Hepatocyte (in vitro differentiated cells): Measurements from ENCODE around the gene BEST1. TPM values are rescaled to one million over a fixed set of nuclear protein-coding genes. Genes with fewer than 3 reads are reported as not detected.

Experiments
- DNase-seq: peaks from one replicate; pipeline ENCODE4 v3.0.0-alpha.2; 2016; ENCODE audit warnings: low spot score
- H2AFZ ChIP-seq: fragments of 200-600 bp; sonication (generic); 2 replicates; pipeline ENCODE4 v1.6.0; 2016; ENCODE audit warnings: antibody characterized with exemption, mild to moderate bottlenecking
- H3K27ac ChIP-seq: fragments of 200-600 bp; sonication (generic); 2 replicates; pipeline ENCODE4 v1.5.1; 2016; ENCODE audit warnings: mild to moderate bottlenecking
- H3K27me3 ChIP-seq: fragments of 200-600 bp; sonication (generic); 2 replicates; pipeline ENCODE4 v1.6.1; 2016
- H3K36me3 ChIP-seq: fragments of 200-600 bp; sonication (generic); replicated peaks from 2 replicates; pipeline ENCODE4 v1.5.1; 2016; ENCODE audit warnings: low read depth; ENCODE audit not compliant: insufficient read depth
- H3K4me1 ChIP-seq: fragments of 200-600 bp; sonication (generic); 2 replicates; pipeline ENCODE4 v1.5.1; 2016; ENCODE audit warnings: mild to moderate bottlenecking, moderate library complexity; ENCODE audit not compliant: insufficient read depth
- H3K4me2 ChIP-seq: fragments of 200-600 bp; sonication (generic); 2 replicates; pipeline ENCODE4 v1.6.0; 2016
- H3K4me3 ChIP-seq: fragments of 200-600 bp; sonication (generic); 2 replicates; pipeline ENCODE4 v1.5.1; 2016; ENCODE audit warnings: mild to moderate bottlenecking
- H3K79me2 ChIP-seq: fragments of 200-600 bp; sonication (generic); 2 replicates; pipeline ENCODE4 v1.6.0; 2017; ENCODE audit warnings: mild to moderate bottlenecking
- H3K9me2 ChIP-seq: fragments of 200-600 bp; sonication (generic); replicated peaks from 2 replicates; pipeline ENCODE4 v1.6.0; 2017; ENCODE audit warnings: mild to moderate bottlenecking; ENCODE audit not compliant: insufficient read depth
- H3K9me3 ChIP-seq: fragments of 200-600 bp; sonication (generic); 2 replicates; pipeline ENCODE4 v1.5.1; 2016; ENCODE audit warnings: low read depth, mild to moderate bottlenecking
- H4K20me1 ChIP-seq: fragments of 200-600 bp; sonication (generic); 2 replicates; pipeline ENCODE4 v1.6.0; 2016; ENCODE audit warnings: mild to moderate bottlenecking; ENCODE audit not compliant: insufficient read depth, poor library complexity, severe bottlenecking
- EZH2 ChIP-seq: fragments of 200-600 bp; sonication (generic); IDR thresholded peaks from 2 replicates; pipeline ENCODE4 v1.6.1; 2016; ENCODE audit warnings: antibody characterized with exemption, mild to moderate bottlenecking, borderline replicate concordance
- EZH2phosphoT487 ChIP-seq: fragments of 200-600 bp; sonication (generic); IDR thresholded peaks from one replicate; pipeline ENCODE4 v1.6.1; 2018; ENCODE audit warnings: antibody characterized with exemption, mild to moderate bottlenecking, low read depth, moderate library complexity; ENCODE audit not compliant: unreplicated experiment, severe bottlenecking
- WGBS: methylation state at CpG from one replicate; pipeline ENCODE4 v1.1.6; 2016; ENCODE audit warnings: low lambda C conversion rate; ENCODE audit errors: missing lambda C conversion rate; 5-methylcytosine and 5-hydroxymethylcytosine counted together
- polyA plus RNA-seq: library from polyadenylated mRNA; unstranded; fragments of >200 nt; fragmentation: Nextera tagmentation; extraction: Ambion mirVana; gene quantifications from 2 replicates; pipeline ENCODE4 v1.2.1, GENCODE V29; 2016
- total RNA-seq: library from RNA; depleted of rRNA; stranded (reverse); fragments of >200 nt; gene quantifications from 2 replicates; pipeline ENCODE4 v1.2.3, GENCODE V29; 2014
- TF ChIP-seq, protein P1 (sequence below): fragments of 200-600 bp; sonication (generic); IDR thresholded peaks from 2 replicates; pipeline ENCODE4 v1.5.1; 2016; ENCODE audit warnings: antibody characterized with exemption, mild to moderate bottlenecking; ENCODE audit not compliant: poor library complexity

BEST1 gene
- total and polyA plus RNA-seq, 2 experiments from 2014 or later, result 3.5 to 5.7 TPM

DNA sequence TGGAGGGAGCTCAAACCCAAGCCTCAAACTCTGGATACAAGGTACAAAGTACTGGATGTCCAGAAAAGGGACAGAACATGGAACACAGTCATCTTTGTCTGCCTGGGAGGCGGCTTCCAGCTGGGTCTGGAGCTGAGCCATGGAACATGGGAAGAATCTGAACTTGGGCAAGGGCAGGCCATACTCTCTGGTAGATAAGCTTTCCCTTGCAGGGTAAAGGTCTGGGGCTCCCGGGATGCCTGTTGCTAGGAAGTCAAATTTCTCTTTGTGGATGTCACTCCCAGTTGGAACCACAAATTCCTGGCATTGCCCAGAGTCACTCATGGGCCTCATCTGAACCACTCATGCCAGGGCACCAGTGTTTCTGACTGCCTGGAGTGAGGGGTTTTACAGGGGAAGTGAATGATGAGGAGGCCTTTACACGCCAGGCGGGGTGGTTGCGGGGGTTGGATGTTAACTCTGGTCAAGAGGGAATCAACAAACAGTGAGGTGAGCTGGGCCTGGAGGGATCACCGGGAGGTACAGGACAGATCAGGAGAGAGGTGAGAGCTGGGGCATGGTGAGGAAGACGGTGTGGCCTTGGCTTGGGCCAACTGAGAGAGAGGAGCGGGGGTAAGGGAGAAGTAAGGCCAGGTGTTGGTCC is 11.5 kb downstream of the BEST1 start:
- peak overlapping the region; percentile 98 for H3K27ac ChIP-seq
- no peaks in the 10 kb centered on the region for H3K36me3 ChIP-seq
- H3K4me1 ChIP-seq, result peaks cover 21% of the 10 kb centered on the region

DNA sequence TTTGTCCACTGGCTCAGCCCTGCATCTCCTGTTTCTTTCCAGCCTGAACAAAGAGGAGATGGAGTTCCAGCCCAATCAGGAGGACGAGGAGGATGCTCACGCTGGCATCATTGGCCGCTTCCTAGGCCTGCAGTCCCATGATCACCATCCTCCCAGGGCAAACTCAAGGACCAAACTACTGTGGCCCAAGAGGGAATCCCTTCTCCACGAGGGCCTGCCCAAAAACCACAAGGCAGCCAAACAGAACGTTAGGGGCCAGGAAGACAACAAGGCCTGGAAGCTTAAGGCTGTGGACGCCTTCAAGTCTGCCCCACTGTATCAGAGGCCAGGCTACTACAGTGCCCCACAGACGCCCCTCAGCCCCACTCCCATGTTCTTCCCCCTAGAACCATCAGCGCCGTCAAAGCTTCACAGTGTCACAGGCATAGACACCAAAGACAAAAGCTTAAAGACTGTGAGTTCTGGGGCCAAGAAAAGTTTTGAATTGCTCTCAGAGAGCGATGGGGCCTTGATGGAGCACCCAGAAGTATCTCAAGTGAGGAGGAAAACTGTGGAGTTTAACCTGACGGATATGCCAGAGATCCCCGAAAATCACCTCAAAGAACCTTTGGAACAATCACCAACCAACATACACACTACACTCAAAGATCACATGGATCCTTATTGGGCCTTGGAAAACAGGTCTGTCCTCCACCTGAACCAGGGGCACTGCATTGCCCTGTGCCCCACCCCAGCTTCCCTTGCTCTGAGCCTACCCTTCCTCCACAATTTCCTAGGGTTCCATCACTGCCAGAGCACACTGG is 12.3 kb downstream of the BEST1 start:
- H3K27me3 ChIP-seq, result no peaks in the 10 kb centered on the region
- H3K36me3 ChIP-seq, result no peaks in the 10 kb centered on the region
- peaks cover 21% of the 10 kb centered on the region for H3K4me1 ChIP-seq
- 89% methylated on average over 12 of the region's 12 CpGs for WGBS
- TF ChIP-seq, protein P1, sequence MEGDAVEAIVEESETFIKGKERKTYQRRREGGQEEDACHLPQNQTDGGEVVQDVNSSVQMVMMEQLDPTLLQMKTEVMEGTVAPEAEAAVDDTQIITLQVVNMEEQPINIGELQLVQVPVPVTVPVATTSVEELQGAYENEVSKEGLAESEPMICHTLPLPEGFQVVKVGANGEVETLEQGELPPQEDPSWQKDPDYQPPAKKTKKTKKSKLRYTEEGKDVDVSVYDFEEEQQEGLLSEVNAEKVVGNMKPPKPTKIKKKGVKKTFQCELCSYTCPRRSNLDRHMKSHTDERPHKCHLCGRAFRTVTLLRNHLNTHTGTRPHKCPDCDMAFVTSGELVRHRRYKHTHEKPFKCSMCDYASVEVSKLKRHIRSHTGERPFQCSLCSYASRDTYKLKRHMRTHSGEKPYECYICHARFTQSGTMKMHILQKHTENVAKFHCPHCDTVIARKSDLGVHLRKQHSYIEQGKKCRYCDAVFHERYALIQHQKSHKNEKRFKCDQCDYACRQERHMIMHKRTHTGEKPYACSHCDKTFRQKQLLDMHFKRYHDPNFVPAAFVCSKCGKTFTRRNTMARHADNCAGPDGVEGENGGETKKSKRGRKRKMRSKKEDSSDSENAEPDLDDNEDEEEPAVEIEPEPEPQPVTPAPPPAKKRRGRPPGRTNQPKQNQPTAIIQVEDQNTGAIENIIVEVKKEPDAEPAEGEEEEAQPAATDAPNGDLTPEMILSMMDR, result no peak
- TF ChIP-seq EZH2 (no peak), EZH2phosphoT487 (no peak)
- no peak overlapping the region for H3K4me3 ChIP-seq
- H3K9me2 ChIP-seq, result no peaks in the 10 kb centered on the region
- peak overlapping the region; percentile 98 for H3K27ac ChIP-seq
- H3K79me2 ChIP-seq, result peaks cover 33% of the 10 kb centered on the region
- DNase-seq, result no peak
- peaks cover 34% of the 10 kb centered on the region for H4K20me1 ChIP-seq
- no peaks in the 10 kb centered on the region for H3K9me3 ChIP-seq
- no peak overlapping the region for H3K4me2 ChIP-seq
- no peak overlapping the region for H2AFZ ChIP-seq

More for the DNA sequence above, 11.5 kb downstream of the BEST1 start:
- no peaks in the 10 kb centered on the region for H3K27me3 ChIP-seq
- peak overlapping the region; percentile 4 for H3K4me2 ChIP-seq
- peaks cover 28% of the 10 kb centered on the region for H4K20me1 ChIP-seq
- H3K9me3 ChIP-seq, result no peaks in the 10 kb centered on the region
- TF ChIP-seq, protein P1, result no peak
- TF ChIP-seq EZH2 (no peak), EZH2phosphoT487 (no peak)
- peaks cover 26% of the 10 kb centered on the region for H3K79me2 ChIP-seq
- no peaks in the 10 kb centered on the region for H3K9me2 ChIP-seq
- peak; percentile 75 for DNase-seq
- H2AFZ ChIP-seq, result no peak overlapping the region
- H3K4me3 ChIP-seq, result no peak overlapping the region
- WGBS, result 83% methylated on average over 8 of the region's 8 CpGs

DNA sequence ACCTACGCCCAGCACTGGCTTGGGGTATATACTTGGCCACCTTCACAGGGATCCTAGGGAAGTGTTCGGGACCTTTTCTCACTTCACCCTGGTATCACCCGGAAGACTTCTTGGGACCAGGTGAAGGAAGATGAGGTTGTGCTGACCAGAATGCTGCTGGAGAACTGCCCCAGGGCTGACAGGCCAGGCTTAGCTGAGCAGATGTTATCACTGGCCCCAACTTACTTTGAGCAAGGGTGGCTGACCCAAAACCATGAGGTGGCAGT is 12.8 kb downstream of the BEST1 start:
- H3K4me1 ChIP-seq, result peaks cover 21% of the 10 kb centered on the region

More for the DNA sequence above, 12.8 kb downstream of the BEST1 start:
- Histone ChIP-seq H3K27me3 (no peaks in the 10 kb centered on the region), H3K27ac (peak overlapping the region; percentile 98), H2AFZ (no peak overlapping the region), H3K36me3 (no peaks in the 10 kb centered on the region), H4K20me1 (peaks cover 34% of the 10 kb centered on the region), H3K4me2 (no peak overlapping the region), H3K4me3 (no peak overlapping the region), H3K9me2 (no peaks in the 10 kb centered on the region), H3K79me2 (peaks cover 33% of the 10 kb centered on the region), H3K9me3 (no peaks in the 10 kb centered on the region)
- WGBS, result 100% methylated on average over 3 of the region's 3 CpGs
- no peak for DNase-seq
- TF ChIP-seq EZH2phosphoT487 (no peak), EZH2 (no peak)
- TF ChIP-seq, protein P1, result no peak
